Vagina (tissue), 2 donors: ENCODE results near the gene TTLL8.

Experiments used
- POLR2A ChIP-seq, 2 donors: fragments of 450-650 bp; IDR thresholded peaks; one replicate each; pipeline ENCODE4 v1.6.1; 2017; ENCODE audit warnings: antibody characterized with exemption in 2 of 2, mild to moderate bottlenecking in 2 of 2, moderate library complexity in 2 of 2
- POLR2AphosphoS5 ChIP-seq, 2 donors: sonication (generic); formaldehyde crosslinking; IDR thresholded peaks; one replicate each; pipeline ENCODE4 v1.9.0; 2017; ENCODE audit warnings: antibody characterized with exemption in 2 of 2, mild to moderate bottlenecking in 2 of 2, low read depth in 1 of 2; ENCODE audit not compliant: insufficient read depth in 1 of 2
- TF ChIP-seq, protein P1 (sequence below), 3 experiments: fragments of 450-650 bp in 2 of 3; fragments of 200-600 bp in 1 of 3; sonication (generic) in 1 of 3; IDR thresholded peaks; one replicate each; pipeline ENCODE4 v1.5.1; 2017 to 2019; ENCODE audit warnings: antibody characterized with exemption in 3 of 3, mild to moderate bottlenecking in 2 of 3, moderate library complexity in 2 of 3

DNA sequence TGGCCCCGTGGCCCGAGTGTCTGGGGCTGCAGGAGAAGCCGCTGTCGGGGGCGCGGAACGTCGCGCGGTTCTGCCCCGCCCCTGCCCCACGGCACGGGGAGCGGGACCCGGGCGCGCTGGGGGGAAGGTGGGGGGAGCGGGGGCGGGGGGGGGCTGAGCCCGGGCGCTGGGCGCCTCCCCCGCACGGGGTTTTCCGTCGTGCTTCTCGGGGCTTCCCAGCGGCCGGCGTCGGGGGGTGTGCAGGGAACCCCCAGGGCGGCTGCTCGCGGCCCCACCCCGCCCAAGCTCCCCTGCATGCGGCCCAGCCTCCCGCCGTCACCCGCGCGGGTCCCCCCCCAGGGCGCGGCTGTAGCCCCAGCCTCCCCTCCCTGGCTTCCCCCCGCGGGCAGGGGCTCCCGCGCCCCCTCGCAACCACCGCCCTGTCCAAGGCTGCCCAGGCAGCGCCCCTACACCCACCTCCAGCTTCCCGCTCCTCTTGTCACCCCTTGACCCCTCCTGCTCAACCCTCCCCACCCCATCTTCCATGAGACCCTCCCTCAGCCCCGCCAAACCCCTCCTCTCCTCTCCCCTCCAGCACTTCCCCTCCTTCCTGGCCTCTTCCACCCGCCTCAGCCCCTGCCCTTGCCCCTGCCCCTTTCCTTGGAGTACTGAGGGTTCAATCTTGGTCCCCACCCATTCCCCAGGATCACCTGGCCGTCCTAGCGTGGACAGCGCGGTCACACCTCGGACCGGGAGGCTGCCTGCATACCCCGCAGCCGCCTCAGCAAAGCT is 47.2 kb downstream of the TTLL8 start:
- TF ChIP-seq, protein P1, sequence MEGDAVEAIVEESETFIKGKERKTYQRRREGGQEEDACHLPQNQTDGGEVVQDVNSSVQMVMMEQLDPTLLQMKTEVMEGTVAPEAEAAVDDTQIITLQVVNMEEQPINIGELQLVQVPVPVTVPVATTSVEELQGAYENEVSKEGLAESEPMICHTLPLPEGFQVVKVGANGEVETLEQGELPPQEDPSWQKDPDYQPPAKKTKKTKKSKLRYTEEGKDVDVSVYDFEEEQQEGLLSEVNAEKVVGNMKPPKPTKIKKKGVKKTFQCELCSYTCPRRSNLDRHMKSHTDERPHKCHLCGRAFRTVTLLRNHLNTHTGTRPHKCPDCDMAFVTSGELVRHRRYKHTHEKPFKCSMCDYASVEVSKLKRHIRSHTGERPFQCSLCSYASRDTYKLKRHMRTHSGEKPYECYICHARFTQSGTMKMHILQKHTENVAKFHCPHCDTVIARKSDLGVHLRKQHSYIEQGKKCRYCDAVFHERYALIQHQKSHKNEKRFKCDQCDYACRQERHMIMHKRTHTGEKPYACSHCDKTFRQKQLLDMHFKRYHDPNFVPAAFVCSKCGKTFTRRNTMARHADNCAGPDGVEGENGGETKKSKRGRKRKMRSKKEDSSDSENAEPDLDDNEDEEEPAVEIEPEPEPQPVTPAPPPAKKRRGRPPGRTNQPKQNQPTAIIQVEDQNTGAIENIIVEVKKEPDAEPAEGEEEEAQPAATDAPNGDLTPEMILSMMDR (IDR thresholded peaks at IDR 0.05), result no peak
- TF ChIP-seq POLR2A (IDR thresholded peaks at IDR 0.05) (no peak), POLR2AphosphoS5 (IDR thresholded peaks at IDR 0.05; ENCODE audit: insufficient read depth in 1 of 2, low read depth in 1 of 2) (no peak)
